HG02973 (cell line): Measurements from ENCODE around the gene PTGR3.

Experiments used
- ATAC-seq: cut with Tn5 transposase; IDR thresholded peaks from one replicate; pipeline ENCODE4 v1.9.1; 2021; ENCODE audit warnings: moderate library complexity; ENCODE audit not compliant: unreplicated experiment

Gene PTGR3

DNA sequence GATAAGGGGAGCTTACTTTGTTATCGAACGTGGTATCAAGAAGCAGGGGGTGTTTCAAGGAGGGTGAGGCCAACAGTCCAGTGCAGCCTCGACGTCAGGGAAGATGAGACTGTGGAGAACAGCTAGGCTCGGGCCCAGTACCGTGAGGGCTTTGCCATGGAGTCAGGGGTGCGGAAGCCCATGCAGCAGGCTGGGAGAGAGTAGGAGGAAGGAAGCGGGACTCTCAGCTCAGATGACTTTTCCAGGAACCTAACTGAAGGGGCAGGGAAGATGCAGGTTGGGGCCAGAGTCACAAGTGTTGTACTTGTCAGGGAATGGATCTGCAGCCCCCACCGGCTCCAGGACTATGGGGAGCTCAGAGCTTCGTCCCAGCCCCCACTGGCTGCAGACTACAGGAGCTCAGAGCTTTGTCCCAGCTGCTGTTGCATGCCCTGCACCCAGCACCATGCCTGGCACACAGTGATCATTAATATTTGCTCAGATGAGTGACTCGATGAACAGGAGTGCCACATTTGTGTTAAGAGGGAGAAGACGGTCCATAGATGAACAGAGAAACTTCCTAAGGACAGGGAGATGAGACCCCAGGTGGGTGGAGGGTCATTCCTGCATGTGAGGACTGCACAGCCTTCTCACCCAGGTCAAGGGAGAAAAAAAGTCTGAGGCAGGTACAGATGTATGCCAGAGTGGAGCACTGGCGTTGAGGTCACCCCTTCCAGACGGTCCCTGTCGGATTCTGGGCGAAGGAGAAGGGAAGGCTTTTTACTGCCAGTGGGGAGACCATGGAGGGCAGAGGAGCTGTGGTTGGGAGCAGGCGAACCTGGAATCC lies 36.4 kb downstream of the PTGR3 start:
- peak; percentile 18 for ATAC-seq

DNA sequence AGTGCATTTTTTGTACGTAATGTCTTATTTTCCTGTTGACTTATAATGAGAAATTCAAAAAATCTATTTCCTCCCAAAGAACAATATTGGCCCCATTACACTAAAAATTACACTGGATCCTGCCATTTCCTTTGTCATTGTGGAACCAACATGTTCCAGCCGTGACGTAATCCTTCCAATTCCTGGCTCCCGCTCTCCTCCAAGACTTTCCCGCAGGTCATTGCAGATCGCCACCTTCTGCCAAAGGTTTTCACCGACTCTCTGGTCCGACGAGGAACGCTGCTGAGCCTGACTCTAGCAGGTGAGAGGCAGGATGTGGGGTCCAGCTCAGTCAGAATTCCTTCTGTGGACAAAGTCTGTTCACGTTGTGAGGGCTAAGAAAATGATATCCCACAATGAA lies 38.0 kb downstream of the PTGR3 start:
- ATAC-seq: no peak

DNA sequence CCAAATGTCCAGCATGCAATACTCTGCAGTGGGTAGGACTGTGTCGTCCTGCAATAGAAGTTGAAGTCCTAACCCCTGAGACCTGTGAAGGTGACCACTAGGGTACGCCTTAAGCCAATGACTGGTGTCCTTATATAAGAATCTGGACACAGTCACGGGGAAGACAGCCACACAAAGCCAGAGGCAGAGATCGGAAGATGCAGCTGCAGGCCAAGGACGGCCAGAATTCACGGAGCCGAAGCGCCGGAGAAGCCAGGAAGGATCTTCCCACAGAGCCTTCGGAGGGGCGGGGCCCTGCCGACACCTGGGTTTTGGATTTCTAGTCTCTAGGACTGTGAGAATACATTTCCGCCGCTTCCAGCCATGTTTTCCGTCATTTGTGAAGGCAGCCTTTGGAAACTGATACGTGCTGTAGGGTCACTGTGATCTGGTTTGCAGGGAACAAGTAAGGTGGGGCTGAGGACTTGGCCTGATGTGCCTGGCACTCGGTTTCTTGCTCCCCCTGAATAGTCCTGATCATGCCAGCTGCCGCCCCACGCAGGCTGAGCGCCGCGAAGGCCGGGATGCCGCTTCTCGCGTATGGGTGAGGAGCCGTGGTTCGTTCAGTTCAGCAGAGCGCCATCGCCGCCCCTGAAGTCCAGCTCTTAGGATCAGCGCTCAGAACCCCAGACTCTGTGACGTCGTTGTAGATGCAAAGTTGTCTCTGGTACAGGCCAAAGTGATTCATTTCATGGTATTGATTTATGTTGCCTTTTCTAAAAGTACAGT lies 38.7 kb downstream of the PTGR3 start:
- no peak for ATAC-seq

DNA sequence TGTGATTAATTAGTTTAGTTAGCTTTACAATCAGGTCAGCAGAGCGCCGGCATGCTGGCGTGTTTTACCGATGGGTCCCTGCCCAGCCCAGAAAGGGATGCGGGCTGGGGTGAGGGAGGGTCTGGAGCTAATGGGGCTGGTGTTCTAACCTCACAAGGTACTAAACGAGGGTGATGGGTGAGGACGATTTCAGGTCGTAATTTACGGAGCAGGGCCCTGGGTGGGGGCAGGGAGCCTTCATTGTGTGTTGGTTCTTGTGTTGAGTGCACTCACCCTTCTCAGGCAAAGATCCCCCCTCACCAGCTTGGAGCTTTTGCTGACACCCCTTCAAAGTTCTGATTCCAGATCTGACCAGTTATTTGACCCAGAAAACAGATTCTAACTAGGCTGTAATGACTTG lies 39.5 kb downstream of the PTGR3 start:
- ATAC-seq: no peak

DNA sequence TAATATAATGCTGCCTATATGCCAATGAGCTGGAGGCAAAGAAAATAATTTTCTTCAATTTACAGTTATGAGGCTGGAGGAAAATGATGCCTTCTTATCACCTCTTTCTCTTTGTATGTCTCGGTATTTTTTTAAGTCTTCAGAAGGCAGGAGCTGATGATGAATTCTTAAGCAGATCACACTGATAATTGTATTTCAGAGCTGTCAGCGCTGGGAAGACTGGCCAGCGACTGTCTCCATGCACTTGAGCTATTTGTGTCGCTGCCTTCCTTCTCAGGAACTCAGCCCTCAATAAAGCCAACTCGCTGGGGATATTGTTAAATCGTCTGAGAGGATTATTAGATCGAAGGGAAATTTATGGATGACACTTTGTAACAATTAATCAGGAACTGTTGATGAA lies 40.3 kb downstream of the PTGR3 start:
- ATAC-seq: no peak

DNA sequence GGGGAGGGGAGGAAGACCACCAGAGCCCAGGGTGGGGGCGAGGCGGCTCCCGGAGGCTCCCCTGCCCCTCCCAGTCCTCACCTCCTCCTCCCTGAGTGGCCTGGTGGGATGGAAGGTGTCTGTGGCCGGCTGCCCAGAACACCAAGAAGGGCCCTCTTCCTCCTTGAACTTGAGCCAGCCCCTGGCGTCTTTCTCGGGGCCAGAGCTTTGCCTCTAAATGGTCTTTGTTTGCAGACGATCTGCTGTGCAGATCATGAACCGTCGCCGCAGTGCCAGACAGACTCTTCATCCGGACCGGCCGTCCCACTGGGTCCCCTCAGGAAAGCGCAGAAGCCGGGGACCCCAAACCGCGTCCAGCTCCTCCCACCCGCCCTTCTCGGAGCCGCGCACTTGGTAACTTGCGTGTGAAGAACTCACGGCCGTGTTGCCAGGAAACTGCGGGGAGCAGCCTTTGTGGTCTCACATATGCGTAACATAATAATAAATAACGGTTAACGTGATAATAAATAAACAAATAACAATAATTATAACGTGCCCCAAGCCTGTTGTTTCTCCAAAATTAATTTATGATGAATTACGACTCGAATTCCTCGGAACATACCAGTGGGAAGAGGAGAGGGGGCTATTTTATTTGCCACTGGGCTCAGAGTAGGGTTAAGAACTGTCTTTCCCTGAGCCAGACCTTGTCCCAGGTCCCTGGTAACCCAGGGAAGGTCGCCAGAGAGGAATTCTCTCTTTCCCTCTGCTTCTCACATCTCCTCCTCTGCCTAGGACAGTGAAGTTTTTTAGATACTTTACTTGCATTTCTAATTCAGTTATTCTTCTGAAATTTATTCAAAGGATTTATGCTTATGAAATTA lies 41.0 kb downstream of the PTGR3 start:
- ATAC-seq: no peak

DNA sequence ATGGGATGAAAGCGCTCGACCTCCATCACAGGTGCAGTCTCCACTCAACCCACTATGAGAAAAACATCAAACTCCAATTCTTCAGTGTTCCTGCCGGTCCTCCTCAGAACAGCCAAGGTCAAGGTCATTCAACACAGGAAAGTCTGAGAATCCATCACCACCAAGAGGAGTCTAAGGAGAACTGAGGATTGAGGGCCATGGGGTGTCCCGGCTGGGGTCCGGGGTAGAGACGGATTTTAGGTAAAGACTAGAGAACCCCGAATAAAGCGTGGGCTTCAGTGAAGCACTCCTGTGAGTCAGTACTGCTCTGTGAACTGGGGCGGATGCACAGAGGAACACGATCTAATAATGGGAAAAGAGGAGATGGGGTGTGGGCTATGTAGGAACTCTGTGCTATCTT lies 41.8 kb downstream of the PTGR3 start:
- ATAC-seq: no peak

DNA sequence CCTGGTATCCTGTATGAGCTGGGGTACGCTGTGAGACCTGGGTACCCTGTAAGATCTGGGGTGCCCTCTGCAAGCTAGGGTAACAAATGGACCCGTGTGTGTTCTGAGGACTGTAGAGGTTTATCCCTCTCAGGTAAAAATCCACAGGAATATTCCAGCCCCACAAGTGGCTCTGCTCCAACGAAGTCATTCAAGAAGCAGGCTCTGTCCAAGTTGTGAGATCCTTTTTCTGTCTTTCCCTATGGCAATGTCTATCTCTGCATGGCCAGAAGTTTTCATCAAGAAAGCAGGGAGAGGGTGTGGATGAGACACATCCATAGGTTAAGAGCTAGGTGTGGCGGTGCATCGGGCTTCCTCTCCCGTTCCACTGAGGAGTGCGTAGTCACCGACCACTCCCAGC lies 43.0 kb downstream of the PTGR3 start:
- ATAC-seq: no peak

DNA sequence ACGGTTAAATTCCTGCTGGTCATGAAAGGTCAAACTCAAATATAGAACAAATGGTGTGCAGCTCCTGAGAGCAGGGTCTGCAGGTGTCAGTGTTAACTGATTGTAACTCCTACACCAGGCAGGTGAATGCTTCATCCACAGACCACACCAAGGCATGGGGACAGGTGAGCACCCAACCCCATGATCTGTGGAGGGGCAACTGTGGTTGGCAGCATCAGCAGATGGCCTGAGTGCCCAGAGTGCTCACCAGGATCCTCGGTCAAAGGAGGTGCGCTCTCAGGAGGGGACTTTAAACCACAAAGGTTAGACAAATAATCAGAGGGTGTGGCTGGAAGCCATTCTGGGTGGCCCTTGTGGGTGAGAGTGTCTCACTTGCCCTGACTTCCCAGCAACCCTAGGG lies 44.5 kb downstream of the PTGR3 start:
- ATAC-seq: no peak

DNA sequence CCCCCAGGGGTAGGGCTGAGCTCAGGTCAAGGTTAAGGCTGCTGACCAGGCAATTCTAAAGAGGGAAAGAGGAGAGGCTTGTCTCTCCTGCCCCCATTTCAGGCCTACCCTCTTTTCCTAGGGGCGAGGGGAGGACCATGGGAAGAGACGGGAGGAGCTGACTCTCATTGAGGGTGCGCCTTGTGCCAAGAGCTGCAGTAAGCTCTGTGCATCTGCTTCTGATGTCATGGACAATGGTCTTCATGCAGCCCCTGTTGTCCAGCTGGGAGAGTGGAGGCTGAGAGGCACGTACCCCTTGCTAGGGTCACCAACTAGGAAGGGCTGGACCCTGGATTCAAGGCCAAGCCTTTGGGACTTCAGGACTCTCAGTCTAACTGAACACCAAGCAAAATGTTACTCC lies 45.2 kb downstream of the PTGR3 start:
- no peak for ATAC-seq

DNA sequence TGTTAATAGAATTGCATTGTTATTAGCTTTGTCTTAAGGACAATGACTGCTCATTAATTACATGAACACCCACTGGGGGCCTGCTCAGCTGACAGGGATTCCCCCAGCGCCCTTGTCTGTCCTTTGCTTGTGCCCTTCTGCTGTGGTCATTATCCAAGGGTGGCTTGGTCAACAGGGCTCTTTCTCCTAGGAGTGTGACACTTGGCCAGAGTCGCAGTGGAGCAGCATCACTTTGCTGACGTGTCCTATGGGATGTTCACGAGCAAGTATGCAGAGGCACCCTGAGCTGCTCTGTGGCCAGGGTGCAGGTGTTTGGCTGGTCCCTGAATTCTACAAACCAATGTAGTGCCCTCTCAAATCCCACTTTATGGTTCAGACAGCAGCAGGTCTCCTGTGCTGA lies 46.0 kb downstream of the PTGR3 start:
- ATAC-seq: no peak

DNA sequence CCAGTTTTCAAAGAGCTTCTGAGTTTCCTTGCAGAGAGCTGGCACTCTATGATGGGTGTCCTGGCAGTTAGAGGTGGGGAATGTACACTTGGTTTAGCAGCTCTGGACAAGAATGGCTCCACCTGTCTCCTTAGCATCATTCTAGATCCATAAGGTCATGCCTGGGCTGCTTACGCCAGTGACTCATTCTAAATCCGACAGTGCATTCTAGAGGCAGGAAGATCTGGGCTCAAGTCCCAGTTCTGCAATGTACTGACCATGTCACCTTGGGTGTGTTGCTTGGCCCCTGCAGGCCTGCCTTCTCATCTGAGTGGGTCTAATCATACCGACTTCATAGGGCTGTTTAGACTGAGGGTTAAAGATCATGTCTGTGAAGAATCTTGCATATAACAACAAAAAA lies 46.5 kb downstream of the PTGR3 start:
- ATAC-seq: no peak

DNA sequence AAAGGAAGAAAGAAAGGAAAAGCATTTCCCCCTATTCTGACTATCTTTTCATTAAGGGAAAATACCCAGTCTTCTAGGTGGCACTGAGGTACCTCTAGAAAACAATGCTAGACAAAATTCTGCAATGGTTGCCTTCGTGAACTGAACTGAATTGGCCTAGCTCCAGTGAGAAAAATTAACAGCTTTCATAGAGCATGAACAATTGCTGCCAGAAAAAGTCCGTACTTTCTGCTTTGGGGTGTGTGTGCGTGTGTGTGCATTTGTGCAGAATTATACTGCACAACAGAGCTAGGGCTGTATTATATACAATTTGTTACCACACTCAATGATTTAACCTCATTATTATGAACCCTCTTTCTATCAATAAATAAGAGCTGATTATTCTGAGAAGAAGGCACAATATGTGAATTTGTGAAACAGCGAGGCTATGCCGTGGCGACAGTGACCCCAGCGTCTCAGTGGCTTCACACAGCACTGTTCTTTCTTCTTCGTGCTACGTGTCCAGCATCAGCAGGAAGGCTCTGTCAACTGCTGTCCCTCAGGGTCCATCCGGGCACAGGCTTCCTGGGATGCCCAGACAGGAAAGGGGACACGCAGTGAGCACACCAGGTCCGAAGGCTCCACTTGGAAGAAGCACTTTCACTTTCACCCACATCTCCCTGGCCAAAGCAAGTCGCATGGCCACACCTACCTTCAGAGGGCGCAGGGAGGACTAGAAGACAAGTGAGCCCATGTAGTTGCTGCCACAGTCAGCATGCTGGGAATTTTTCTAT lies 47.5 kb downstream of the PTGR3 start:
- no peak for ATAC-seq

DNA sequence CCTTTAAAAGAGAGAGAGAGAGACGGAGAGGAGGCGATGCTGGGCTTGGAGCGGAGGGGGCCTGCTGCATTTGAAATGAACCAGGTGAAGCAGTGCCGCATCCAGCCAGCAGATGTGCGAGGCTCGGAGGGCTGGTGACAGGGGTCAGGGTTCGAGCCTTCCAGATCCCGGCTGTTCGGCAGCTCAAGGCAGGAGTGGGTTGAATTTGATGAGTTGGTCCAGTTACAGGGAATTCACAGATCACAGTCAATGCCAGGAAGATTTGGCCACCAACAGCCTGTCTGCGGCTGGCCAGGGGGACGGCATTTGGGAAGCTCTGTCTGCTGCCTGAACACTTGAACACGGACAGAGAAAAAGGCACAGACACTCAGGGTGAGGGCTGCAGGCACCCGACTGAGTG lies 48.6 kb downstream of the PTGR3 start:
- ATAC-seq: no peak

DNA sequence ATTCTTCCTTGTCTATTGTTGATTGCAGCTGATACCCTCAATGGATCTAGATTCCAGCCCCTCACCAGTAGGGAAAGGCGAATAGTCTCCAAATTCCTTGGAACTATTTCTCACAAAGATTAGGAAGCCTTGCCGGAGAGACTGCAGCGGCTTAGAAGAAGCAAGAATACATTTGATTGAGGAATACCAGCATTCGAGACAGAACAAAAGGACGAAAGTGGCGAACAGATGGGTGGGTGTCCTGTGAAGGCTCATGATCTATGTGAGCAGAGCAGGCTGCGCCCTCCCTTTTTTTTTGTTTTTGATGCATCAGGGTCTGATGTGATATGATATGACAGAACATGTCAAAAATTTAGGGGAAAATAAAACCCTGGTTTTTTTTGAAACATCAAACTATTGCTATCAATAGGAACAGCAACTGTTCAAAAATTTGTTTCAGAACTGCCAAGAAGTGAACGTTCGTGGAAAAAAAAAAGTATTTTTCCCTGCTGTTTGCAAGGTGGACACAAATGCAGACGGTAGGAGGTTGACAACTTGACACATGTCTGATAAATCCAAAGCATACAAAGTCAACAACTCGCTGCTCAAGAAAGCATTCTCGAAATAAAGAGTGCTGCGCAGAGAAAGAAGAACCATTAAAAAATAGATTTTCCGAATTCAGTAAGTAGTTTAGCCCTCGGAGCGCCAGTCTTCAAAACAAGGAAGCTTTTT lies 49.1 kb downstream of the PTGR3 start:
- ATAC-seq: no peak

DNA sequence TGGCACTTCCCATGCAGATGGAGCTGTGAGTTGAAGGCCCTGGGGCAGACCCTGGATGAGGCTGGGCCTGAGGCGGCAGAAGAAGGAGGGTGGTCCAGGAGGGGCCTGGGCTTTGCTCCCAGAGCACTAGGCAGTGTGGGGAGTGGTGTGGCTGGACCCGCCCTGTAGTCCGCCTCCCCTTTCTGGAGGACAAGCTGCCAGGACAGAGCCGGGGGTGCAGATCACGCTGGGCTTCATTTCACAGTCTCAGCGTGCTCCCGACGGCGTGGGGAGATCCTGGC lies 49.8 kb downstream of the PTGR3 start:
- no peak for ATAC-seq
